K562 (cell line): Measurements from ENCODE around the gene RBSN. TPM values are rescaled to one million over a fixed set of nuclear protein-coding genes. Genes with fewer than 3 reads are reported as not detected.

Experiments
- ATF7 ChIP-seq: fragments of 450-650 bp; IDR thresholded peaks from 2 replicates; pipeline ENCODE4 v1.7.1; 2014; ENCODE audit warnings: mild to moderate bottlenecking, moderate library complexity
- CBFB ChIP-seq: sonication (generic); formaldehyde crosslinking; IDR thresholded peaks from 2 replicates; pipeline ENCODE4 v1.4.0; 2020; ENCODE audit warnings: mild to moderate bottlenecking, missing genetic modification reagents
- ESRRB ChIP-seq: fragments of 250-450 bp; sonication (Bioruptor Pico); IDR thresholded peaks from 2 replicates; pipeline ENCODE4 v1.5.0; 2020; ENCODE audit warnings: mild to moderate bottlenecking, moderate library complexity, borderline replicate concordance
- L3MBTL2 ChIP-seq: fragments of 450-650 bp; IDR thresholded peaks from 2 replicates; pipeline ENCODE4 v1.6.1; 2016; ENCODE audit warnings: mild to moderate bottlenecking, moderate library complexity
- NR3C1 ChIP-seq: sonication (generic); formaldehyde crosslinking; IDR thresholded peaks from 2 replicates; pipeline ENCODE4 v1.8.1; 2022; ENCODE audit warnings: missing genetic modification reagents
- POLR2AphosphoS5 ChIP-seq: IDR thresholded peaks from 2 replicates; pipeline ENCODE4 v1.6.1; 2011; ENCODE audit warnings: mild to moderate bottlenecking, low read depth, low read length, moderate library complexity; ENCODE audit not compliant: control insufficient read depth, insufficient read depth
- RAD51 ChIP-seq: fragments of 450-650 bp; IDR thresholded peaks from 2 replicates; pipeline ENCODE4 v1.7.1; 2016; ENCODE audit warnings: low read depth, mild to moderate bottlenecking, borderline replicate concordance
- RBM22 ChIP-seq: fragments of 200-400 bp; formaldehyde crosslinking; IDR thresholded peaks from 2 replicates; pipeline ENCODE4 v1.6.1; 2018; ENCODE audit warnings: low read length, low read depth; ENCODE audit not compliant: poor library complexity, severe bottlenecking
- RCOR1 ChIP-seq, 2 experiments: IDR thresholded peaks; 2 replicates each; pipeline ENCODE4 v1.6.1; 2012; ENCODE audit warnings: low read depth in 2 of 2, low read length in 2 of 2, borderline replicate concordance in 1 of 2, improper control_type of control experiment in 1 of 2
- SMARCA4 ChIP-seq: fragments of 450-650 bp; IDR thresholded peaks from 2 replicates; pipeline ENCODE4 v1.6.1; 2016
- SRSF3 ChIP-seq: fragments of 200-400 bp; formaldehyde crosslinking; IDR thresholded peaks from 2 replicates; pipeline ENCODE4 v1.6.1; 2016; ENCODE audit warnings: mild to moderate bottlenecking, low read length, moderate library complexity; ENCODE audit not compliant: insufficient read depth
- YBX1 ChIP-seq: fragments of 450-650 bp; IDR thresholded peaks from 2 replicates; pipeline ENCODE4 v1.7.1; 2016; ENCODE audit warnings: mild to moderate bottlenecking
- ZNF212 ChIP-seq: fragments of 450-650 bp; formaldehyde crosslinking; IDR thresholded peaks from 2 replicates; pipeline ENCODE4 v1.4.0; 2020; ENCODE audit warnings: mild to moderate bottlenecking
- ZNF224 ChIP-seq: sonication (generic); formaldehyde crosslinking; IDR thresholded peaks from 2 replicates; pipeline ENCODE4 v1.8.0; 2022; ENCODE audit warnings: mild to moderate bottlenecking, missing genetic modification reagents
- ZNF316 ChIP-seq: fragments of 450-650 bp; IDR thresholded peaks from 2 replicates; pipeline ENCODE4 v1.6.1; 2016
- ZNF354B ChIP-seq: fragments of 250-450 bp; sonication (Bioruptor Pico); IDR thresholded peaks from 2 replicates; pipeline ENCODE4 v1.4.0; 2020
- ZNF444 ChIP-seq: fragments of 250-450 bp; sonication (Bioruptor Pico); IDR thresholded peaks from 2 replicates; pipeline ENCODE4 v1.4.0; 2020; ENCODE audit warnings: mild to moderate bottlenecking, moderate library complexity
- ZNF695 ChIP-seq: fragments of 450-650 bp; formaldehyde crosslinking; IDR thresholded peaks from 2 replicates; pipeline ENCODE4 v1.4.0; 2020; ENCODE audit warnings: mild to moderate bottlenecking, moderate library complexity
- ZNF764 ChIP-seq: fragments of 250-450 bp; sonication (Bioruptor Pico); IDR thresholded peaks from 2 replicates; pipeline ENCODE4 v1.4.0; 2020; ENCODE audit warnings: low read depth, mild to moderate bottlenecking, moderate library complexity
- polyA plus RNA-seq, 8 experiments: library from polyadenylated mRNA; depleted of rRNA in 4 of 8; stranded (reverse) in 5 of 8; unstranded in 3 of 8; fragments of >200 nt; fragmentation: Nextera tagmentation in 2 of 8; fragmentation: Illumina TruSeq in 1 of 8; extraction: Ambion mirVana in 2 of 8; extraction: Trizol in 1 of 8; gene quantifications; 2 replicates each; pipeline versions ENCODE4 v1.2.1 to v1.2.3, GENCODE V29; 2011 to 2014; ENCODE audit warnings: inconsistent platforms in 1 of 8, missing spikeins in 1 of 8
- total RNA-seq, 7 experiments: library from RNA; depleted of rRNA in 6 of 7; stranded (reverse); fragments of >200 nt in 6 of 7; fragmentation: Illumina TruSeq in 2 of 7; extraction: Trizol in 2 of 7; gene quantifications; 2 replicates each; pipeline versions ENCODE4 v1.2.1 to v1.2.3, GENCODE V29; 2011 to 2021; ENCODE audit warnings: low replicate concordance in 1 of 7
- TF ChIP-seq, protein P1 (sequence below): fragments of 450-650 bp; IDR thresholded peaks from 2 replicates; pipeline ENCODE4 v1.7.0; 2016; ENCODE audit warnings: borderline replicate concordance
- TF ChIP-seq, protein P2 (sequence below): fragments of 250-450 bp; sonication (Bioruptor Pico); IDR thresholded peaks from 2 replicates; pipeline ENCODE4 v1.8.0; 2022; ENCODE audit warnings: moderate library complexity, mild to moderate bottlenecking, inconsistent platforms
- TF ChIP-seq, protein P3 (sequence below): fragments of 450-650 bp; IDR thresholded peaks from 2 replicates; pipeline ENCODE4 v1.6.1; 2016; ENCODE audit warnings: missing biosample characterization, missing genetic modification characterization
- TF ChIP-seq, protein P4 (sequence below): sonication (generic); formaldehyde crosslinking; IDR thresholded peaks from 2 replicates; pipeline ENCODE4 v1.8.0; 2022; ENCODE audit warnings: mild to moderate bottlenecking, low read depth, missing genetic modification reagents

RBSN gene
- total and polyA plus RNA-seq, 9 of the 15 experiments (the other 6 are each of a cell fraction or from before 2014, with no cell fraction given): 2.9 to 19.6 (median 15.0) TPM

DNA sequence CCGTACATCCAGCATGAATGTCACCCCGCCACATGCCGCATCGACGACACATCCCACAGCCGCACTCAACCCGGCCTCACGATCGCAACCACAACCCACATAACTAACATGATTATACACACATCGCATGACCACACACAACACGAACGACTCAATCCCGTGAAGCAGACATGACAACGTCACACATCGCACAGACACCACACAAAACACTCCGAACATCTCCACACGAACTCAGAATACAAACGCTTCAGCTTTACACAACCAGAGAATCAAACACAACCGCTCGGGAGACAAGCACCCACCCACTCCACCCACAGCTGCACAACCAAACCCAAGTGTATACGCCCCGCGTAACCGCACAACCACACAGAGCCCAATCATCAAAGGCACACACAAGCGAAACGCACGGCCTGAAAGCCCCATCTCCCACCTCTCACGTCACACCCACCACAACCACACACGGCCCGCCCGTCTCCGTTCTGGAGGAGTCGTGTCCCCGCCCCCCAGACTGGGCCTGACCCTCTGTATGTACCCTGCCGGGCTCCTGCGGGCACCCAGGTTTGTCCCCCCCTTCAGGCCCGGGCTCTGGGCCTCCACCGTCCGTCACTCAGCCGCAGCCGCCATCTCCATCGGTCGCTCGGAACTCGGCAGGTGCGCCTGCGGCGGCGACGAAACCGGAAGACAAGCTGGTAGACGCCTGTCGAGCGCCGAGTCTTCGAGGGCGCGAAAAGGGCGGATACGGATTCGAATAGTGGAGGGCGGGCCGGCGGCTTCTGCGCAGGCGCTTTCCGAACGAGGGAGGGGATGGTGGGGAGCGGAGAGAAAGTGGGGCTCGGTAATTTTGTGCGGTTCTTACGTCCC, at the start of gene RBSN (continued):
- TF ChIP-seq CBFB: peak; percentile 96
- peak; percentile 45 for TF ChIP-seq ZNF316
- TF ChIP-seq, protein P1, sequence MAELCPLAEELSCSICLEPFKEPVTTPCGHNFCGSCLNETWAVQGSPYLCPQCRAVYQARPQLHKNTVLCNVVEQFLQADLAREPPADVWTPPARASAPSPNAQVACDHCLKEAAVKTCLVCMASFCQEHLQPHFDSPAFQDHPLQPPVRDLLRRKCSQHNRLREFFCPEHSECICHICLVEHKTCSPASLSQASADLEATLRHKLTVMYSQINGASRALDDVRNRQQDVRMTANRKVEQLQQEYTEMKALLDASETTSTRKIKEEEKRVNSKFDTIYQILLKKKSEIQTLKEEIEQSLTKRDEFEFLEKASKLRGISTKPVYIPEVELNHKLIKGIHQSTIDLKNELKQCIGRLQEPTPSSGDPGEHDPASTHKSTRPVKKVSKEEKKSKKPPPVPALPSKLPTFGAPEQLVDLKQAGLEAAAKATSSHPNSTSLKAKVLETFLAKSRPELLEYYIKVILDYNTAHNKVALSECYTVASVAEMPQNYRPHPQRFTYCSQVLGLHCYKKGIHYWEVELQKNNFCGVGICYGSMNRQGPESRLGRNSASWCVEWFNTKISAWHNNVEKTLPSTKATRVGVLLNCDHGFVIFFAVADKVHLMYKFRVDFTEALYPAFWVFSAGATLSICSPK: peak; percentile 85; the same call in 1 of the 2 replicates
- peak; percentile 85 for TF ChIP-seq RBM22
- TF ChIP-seq NR3C1: no peak
- TF ChIP-seq ATF7: peak; percentile 93
- no peak for TF ChIP-seq ESRRB (CRISPR knock-in tag)
- 0 out of 2 replicates have a peak, but pooled peaks have one; percentile 7 for TF ChIP-seq ZNF695
- TF ChIP-seq ZNF764 (CRISPR knock-in tag): no peak
- TF ChIP-seq YBX1: no peak
- TF ChIP-seq L3MBTL2: peak; percentile 97
- TF ChIP-seq ZNF224 (CRISPR knock-in tag): no peak
- TF ChIP-seq ZNF444: no peak
- TF ChIP-seq, protein P2, sequence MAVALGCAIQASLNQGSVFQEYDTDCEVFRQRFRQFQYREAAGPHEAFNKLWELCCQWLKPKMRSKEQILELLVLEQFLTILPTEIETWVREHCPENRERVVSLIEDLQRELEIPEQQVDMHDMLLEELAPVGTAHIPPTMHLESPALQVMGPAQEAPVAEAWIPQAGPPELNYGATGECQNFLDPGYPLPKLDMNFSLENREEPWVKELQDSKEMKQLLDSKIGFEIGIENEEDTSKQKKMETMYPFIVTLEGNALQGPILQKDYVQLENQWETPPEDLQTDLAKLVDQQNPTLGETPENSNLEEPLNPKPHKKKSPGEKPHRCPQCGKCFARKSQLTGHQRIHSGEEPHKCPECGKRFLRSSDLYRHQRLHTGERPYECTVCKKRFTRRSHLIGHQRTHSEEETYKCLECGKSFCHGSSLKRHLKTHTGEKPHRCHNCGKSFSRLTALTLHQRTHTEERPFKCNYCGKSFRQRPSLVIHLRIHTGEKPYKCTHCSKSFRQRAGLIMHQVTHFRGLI (CRISPR knock-in tag): no peak
- TF ChIP-seq, protein P3, sequence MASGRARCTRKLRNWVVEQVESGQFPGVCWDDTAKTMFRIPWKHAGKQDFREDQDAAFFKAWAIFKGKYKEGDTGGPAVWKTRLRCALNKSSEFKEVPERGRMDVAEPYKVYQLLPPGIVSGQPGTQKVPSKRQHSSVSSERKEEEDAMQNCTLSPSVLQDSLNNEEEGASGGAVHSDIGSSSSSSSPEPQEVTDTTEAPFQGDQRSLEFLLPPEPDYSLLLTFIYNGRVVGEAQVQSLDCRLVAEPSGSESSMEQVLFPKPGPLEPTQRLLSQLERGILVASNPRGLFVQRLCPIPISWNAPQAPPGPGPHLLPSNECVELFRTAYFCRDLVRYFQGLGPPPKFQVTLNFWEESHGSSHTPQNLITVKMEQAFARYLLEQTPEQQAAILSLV: no peak
- no peak; the same call in 1 of the 2 replicates for TF ChIP-seq SMARCA4
- TF ChIP-seq RAD51: peak; percentile 64
- TF ChIP-seq RCOR1 (IDR thresholded peaks at IDR 0.05; ENCODE audit: borderline replicate concordance in 1 of 2, low read depth in 2 of 2, low read length in 2 of 2): peak in 1 of 2 experiments; percentile 89; a peak in 3 of 4 replicates
- TF ChIP-seq SRSF3: no peak
- TF ChIP-seq POLR2AphosphoS5: peak; percentile 78
- no peak for TF ChIP-seq ZNF212 (CRISPR knock-in tag)
- TF ChIP-seq, protein P4, sequence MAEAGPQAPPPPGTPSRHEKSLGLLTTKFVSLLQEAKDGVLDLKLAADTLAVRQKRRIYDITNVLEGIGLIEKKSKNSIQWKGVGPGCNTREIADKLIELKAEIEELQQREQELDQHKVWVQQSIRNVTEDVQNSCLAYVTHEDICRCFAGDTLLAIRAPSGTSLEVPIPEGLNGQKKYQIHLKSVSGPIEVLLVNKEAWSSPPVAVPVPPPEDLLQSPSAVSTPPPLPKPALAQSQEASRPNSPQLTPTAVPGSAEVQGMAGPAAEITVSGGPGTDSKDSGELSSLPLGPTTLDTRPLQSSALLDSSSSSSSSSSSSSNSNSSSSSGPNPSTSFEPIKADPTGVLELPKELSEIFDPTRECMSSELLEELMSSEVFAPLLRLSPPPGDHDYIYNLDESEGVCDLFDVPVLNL (CRISPR knock-in tag): peak; percentile 99
- no peak for TF ChIP-seq ZNF354B (CRISPR knock-in tag)
